ENCODE results near the gene ZFYVE21.
"Not testable (repeated sequence)": the region's sequence is repeated elsewhere in the genome, so short reads cannot be mapped to it uniquely, and the experiment has no call there.

Gene ZFYVE21

GRCh38 chr14:103715052-103716000, at the start of gene ZFYVE21, which contains the start of gene XRCC3:
Gene ZFYVE21, plus strand, starts transcription at chr14:103715810. Its CDS starts 32 bp downstream, at chr14:103715842.
Gene XRCC3, minus strand, starts transcription at chr14:103715451. Its CDS starts 4,364 bp downstream, at chr14:103711087.
- DNase-seq (ENCODE audit: low read depth in 2 of 2), result peak; percentile 99

- no peak for DNase-seq (ENCODE audit: low read depth in 2 of 2)
These were observed 47.9 kb upstream of the ZFYVE21 start for GRCh38 chr14:103667671-103668070.

- no peak for DNase-seq (ENCODE audit: low read depth in 2 of 2)
These were observed 47.5 kb upstream of the ZFYVE21 start for GRCh38 chr14:103668117-103668516.

GRCh38 chr14:103669370-103669769, 46.2 kb upstream of the ZFYVE21 start:
- DNase-seq (ENCODE audit: low read depth in 2 of 2), result no peak

- DNase-seq (ENCODE audit: low read depth in 2 of 2), result no peak
These were observed 43.7 kb upstream of the ZFYVE21 start for GRCh38 chr14:103671911-103672310.

- no peak for DNase-seq (ENCODE audit: low read depth in 2 of 2)
These were observed 39.7 kb upstream of the ZFYVE21 start for GRCh38 chr14:103675957-103676356.

GRCh38 chr14:103676881-103677675, 38.5 kb upstream of the ZFYVE21 start:
- no peak for DNase-seq (ENCODE audit: low read depth in 2 of 2)

GRCh38 chr14:103679351-103679750, 36.3 kb upstream of the ZFYVE21 start:
- peak; percentile 20 to 25 for DNase-seq (ENCODE audit: low read depth in 2 of 2)

GRCh38 chr14:103680491-103681231, 34.9 kb upstream of the ZFYVE21 start:
- DNase-seq (ENCODE audit: low read depth in 2 of 2), result no peak

GRCh38 chr14:103683139-103683538, 32.5 kb upstream of the ZFYVE21 start:
- DNase-seq (ENCODE audit: low read depth in 2 of 2), result no peak

GRCh38 chr14:103684471-103684870, 31.1 kb upstream of the ZFYVE21 start:
- DNase-seq (ENCODE audit: low read depth in 2 of 2), result no peak

- no peak for DNase-seq (ENCODE audit: low read depth in 2 of 2)
These were observed 30.7 kb upstream of the ZFYVE21 start for GRCh38 chr14:103684871-103685270.

GRCh38 chr14:103685276-103686211, 30.1 kb upstream of the ZFYVE21 start:
- DNase-seq (ENCODE audit: low read depth in 2 of 2), result no peak

GRCh38 chr14:103686831-103687485, 28.7 kb upstream of the ZFYVE21 start:
- no peak for DNase-seq (ENCODE audit: low read depth in 2 of 2)

- DNase-seq (ENCODE audit: low read depth in 2 of 2), result no peak
These were observed 27.9 kb upstream of the ZFYVE21 start for GRCh38 chr14:103687712-103688111.

GRCh38 chr14:103688441-103688840, 27.2 kb upstream of the ZFYVE21 start:
- DNase-seq (ENCODE audit: low read depth in 2 of 2), result no peak

- no peak for DNase-seq (ENCODE audit: low read depth in 2 of 2)
These were observed 26.4 kb upstream of the ZFYVE21 start for GRCh38 chr14:103688906-103689902.

- DNase-seq (ENCODE audit: low read depth in 2 of 2), result no peak
These were observed 25.3 kb upstream of the ZFYVE21 start for GRCh38 chr14:103690332-103690731.

- not testable (repeated sequence) for DNase-seq (ENCODE audit: low read depth in 2 of 2)
These were observed 24.0 kb upstream of the ZFYVE21 start for GRCh38 chr14:103691655-103692054.

All from stimulated activated CD8-positive, alpha-beta memory T cell treated with anti-CD3 and anti-CD28 coated beads, Interleukin-2, amount 100 ng/mL, for 48 hours (primary cell).